Bone marrow (tissue), 2 donors: ENCODE results near the gene KIAA0319L.

ENCODE experiments used
- DNase-seq, 2 donors: peaks; one replicate each; lab custom pipeline; 2025; lab: John Stamatoyannopoulos, UW

Gene KIAA0319L

GRCh38 chr1:35561972-35562680 is 4.9 kb upstream of the KIAA0319L start:
- no peak for DNase-seq

- DNase-seq, result no peak
These were observed 4.2 kb upstream of the KIAA0319L start for GRCh38 chr1:35561297-35561971.

- no peak for DNase-seq
These were observed 3.3 kb upstream of the KIAA0319L start for GRCh38 chr1:35560256-35561225.

GRCh38 chr1:35559317-35559944 is 2.2 kb upstream of the KIAA0319L start:
- DNase-seq, result no peak

- no peak for DNase-seq
These were observed 1.4 kb upstream of the KIAA0319L start for GRCh38 chr1:35558374-35559316.

GRCh38 chr1:35557611-35558373 is 589 bp upstream of the KIAA0319L start, which contains the start of gene NCDN:
Gene NCDN, plus strand, starts transcription at chr1:35557799. Its CDS starts 392 bp downstream, at chr1:35558191.
- DNase-seq, result peak; percentile 94 to 95

GRCh38 chr1:35556484-35557117 is 602 bp downstream of the KIAA0319L start:
- DNase-seq, result no peak

- no peak for DNase-seq
These were observed 1.4 kb downstream of the KIAA0319L start for GRCh38 chr1:35555601-35556477.

GRCh38 chr1:35555212-35555584 is 2.0 kb downstream of the KIAA0319L start:
- no peak for DNase-seq

GRCh38 chr1:35554266-35555211 is 2.7 kb downstream of the KIAA0319L start:
- DNase-seq, result no peak

- no peak for DNase-seq
These were observed 3.4 kb downstream of the KIAA0319L start for GRCh38 chr1:35553851-35554250.

- no peak for DNase-seq
These were observed 10.6 kb downstream of the KIAA0319L start for GRCh38 chr1:35546614-35547013.

GRCh38 chr1:35544976-35545375 is 12.2 kb downstream of the KIAA0319L start:
- peak in 1 of 2 donors; percentile 2 for DNase-seq

GRCh38 chr1:35539824-35540261 is 17.4 kb downstream of the KIAA0319L start:
- DNase-seq, result peak in 1 of 2 donors; percentile 31

- DNase-seq, result no peak
These were observed 18.0 kb downstream of the KIAA0319L start for GRCh38 chr1:35539073-35539823.

- DNase-seq, result no peak
These were observed 19.4 kb downstream of the KIAA0319L start for GRCh38 chr1:35537806-35538205.
